B cell (primary cell): ENCODE data around the gene ATP11A.

Source experiments
- EZH2 ChIP-seq: IDR thresholded peaks from 2 replicates; pipeline ENCODE4 v1.6.1; 2012; ENCODE audit warnings: borderline replicate concordance, low read depth, mild to moderate bottlenecking, moderate library complexity, low read length; ENCODE audit not compliant: insufficient read depth, poor library complexity, severe bottlenecking
- TF ChIP-seq, protein P1 (sequence below): fragments of 200-600 bp; IDR thresholded peaks from one replicate; pipeline ENCODE4 v1.8.0; 2022; ENCODE audit warnings: antibody characterized with exemption, mild to moderate bottlenecking

GRCh38 chr13:112910616-112911280 lies 220.9 kb downstream of the ATP11A start:
- TF ChIP-seq, protein P1, sequence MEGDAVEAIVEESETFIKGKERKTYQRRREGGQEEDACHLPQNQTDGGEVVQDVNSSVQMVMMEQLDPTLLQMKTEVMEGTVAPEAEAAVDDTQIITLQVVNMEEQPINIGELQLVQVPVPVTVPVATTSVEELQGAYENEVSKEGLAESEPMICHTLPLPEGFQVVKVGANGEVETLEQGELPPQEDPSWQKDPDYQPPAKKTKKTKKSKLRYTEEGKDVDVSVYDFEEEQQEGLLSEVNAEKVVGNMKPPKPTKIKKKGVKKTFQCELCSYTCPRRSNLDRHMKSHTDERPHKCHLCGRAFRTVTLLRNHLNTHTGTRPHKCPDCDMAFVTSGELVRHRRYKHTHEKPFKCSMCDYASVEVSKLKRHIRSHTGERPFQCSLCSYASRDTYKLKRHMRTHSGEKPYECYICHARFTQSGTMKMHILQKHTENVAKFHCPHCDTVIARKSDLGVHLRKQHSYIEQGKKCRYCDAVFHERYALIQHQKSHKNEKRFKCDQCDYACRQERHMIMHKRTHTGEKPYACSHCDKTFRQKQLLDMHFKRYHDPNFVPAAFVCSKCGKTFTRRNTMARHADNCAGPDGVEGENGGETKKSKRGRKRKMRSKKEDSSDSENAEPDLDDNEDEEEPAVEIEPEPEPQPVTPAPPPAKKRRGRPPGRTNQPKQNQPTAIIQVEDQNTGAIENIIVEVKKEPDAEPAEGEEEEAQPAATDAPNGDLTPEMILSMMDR, result no peak
- TF ChIP-seq EZH2, result no peak
